Measurements from ENCODE around the gene DDX56. TPM values are rescaled to one million over a fixed set of nuclear protein-coding genes. Genes with fewer than 3 reads are reported as not detected.

Gene DDX56
- total RNA-seq, 1 experiment from 2014 or later: 120 TPM

DNA sequence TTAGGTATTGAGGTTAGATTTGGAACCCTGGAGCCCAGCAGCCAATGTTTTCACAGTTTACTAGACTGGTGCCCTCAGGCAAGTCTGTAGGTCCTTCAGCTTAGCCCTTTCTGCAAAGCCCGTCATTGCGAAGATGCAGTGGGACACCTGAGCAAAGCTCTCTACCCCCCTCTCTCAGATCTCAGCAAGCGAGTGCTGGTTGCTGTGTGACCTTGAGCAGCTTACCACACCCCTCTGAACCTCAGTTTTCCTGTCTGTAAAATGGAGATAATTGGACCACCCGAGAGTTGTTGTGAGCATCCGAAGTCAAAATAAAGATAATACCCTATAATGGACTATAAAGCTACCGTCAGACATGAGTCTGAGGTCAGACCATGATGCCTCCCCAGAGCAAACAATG lies 36.3 kb downstream of the DDX56 start:
- no peak for DNase-seq
- no peak overlapping the region for H2BK120ac ChIP-seq (ENCODE audit: low read depth, low read length, poor library complexity, severe bottlenecking)

More for the DNA sequence above, 36.3 kb downstream of the DDX56 start:
- peaks cover 2% of the 10 kb centered on the region; the same call in 1 of the 2 replicates for H3K27me3 Mint-ChIP-seq (ENCODE audit: low read depth)
- H2AK5ac ChIP-seq (ENCODE audit: insufficient read length, low read length): no peak overlapping the region
- H3K4me2 ChIP-seq (ENCODE audit: insufficient read depth, insufficient read length, low read length): no peak overlapping the region
- no peak overlapping the region for H2BK12ac ChIP-seq (ENCODE audit: insufficient read length, low read depth, low read length)
- H3K23me2 ChIP-seq (ENCODE audit: insufficient read length, low read depth, low read length, poor library complexity, severe bottlenecking): no peaks in the 10 kb centered on the region
- H2BK15ac ChIP-seq (ENCODE audit: low read depth, low read length): no peak overlapping the region
- no peak overlapping the region for H2BK20ac ChIP-seq (ENCODE audit: low read depth, low read length, poor library complexity, severe bottlenecking)
- peaks cover 0 to 4% of the 10 kb centered on the region in 2 experiments; a peak in 1 of 4 replicates for H3K4me1 Mint-ChIP-seq
- H3K9me3 Mint-ChIP-seq: no peaks in the 10 kb centered on the region
- H3K27ac Mint-ChIP-seq: no peak overlapping the region
- no peak overlapping the region for H3K27ac ChIP-seq (ENCODE audit: insufficient read length, low read depth, low read length)
- no peaks in the 10 kb centered on the region for H3K27me3 ChIP-seq (ENCODE audit: insufficient read depth, low read length)
- TF ChIP-seq, protein P1, sequence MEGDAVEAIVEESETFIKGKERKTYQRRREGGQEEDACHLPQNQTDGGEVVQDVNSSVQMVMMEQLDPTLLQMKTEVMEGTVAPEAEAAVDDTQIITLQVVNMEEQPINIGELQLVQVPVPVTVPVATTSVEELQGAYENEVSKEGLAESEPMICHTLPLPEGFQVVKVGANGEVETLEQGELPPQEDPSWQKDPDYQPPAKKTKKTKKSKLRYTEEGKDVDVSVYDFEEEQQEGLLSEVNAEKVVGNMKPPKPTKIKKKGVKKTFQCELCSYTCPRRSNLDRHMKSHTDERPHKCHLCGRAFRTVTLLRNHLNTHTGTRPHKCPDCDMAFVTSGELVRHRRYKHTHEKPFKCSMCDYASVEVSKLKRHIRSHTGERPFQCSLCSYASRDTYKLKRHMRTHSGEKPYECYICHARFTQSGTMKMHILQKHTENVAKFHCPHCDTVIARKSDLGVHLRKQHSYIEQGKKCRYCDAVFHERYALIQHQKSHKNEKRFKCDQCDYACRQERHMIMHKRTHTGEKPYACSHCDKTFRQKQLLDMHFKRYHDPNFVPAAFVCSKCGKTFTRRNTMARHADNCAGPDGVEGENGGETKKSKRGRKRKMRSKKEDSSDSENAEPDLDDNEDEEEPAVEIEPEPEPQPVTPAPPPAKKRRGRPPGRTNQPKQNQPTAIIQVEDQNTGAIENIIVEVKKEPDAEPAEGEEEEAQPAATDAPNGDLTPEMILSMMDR (conservative IDR thresholded peaks at IDR 0.05): no peak
- H3K4me1 ChIP-seq (ENCODE audit: insufficient read depth, low read length): no peaks in the 10 kb centered on the region
- no peaks in the 10 kb centered on the region for H3K79me1 ChIP-seq (ENCODE audit: insufficient read depth, low read depth, low read length, poor library complexity, severe bottlenecking)
- H4K20me1 ChIP-seq (ENCODE audit: control insufficient read depth, insufficient read depth, insufficient read length): no peaks in the 10 kb centered on the region
- WGBS (ENCODE audit: extremely low coverage, insufficient read length, low lambda C conversion rate): no CpG with 5 or more reads among the region's 6 CpGs
- no peak overlapping the region for H3K4me3 Mint-ChIP-seq
- H3T11ph ChIP-seq (ENCODE audit: low read length): no peak overlapping the region
- no peak overlapping the region for H2AFZ ChIP-seq (ENCODE audit: low read length)
- no peaks in the 10 kb centered on the region for H3K79me2 ChIP-seq (ENCODE audit: insufficient read depth, low read length)
- no peak overlapping the region for H3K56ac ChIP-seq (ENCODE audit: insufficient read length, low read depth, low read length)
- H4K5ac ChIP-seq (ENCODE audit: insufficient read length, low read depth, low read length): no peak overlapping the region
- H4K8ac ChIP-seq (replicated peaks; ENCODE audit: insufficient read length, low read depth, low read length): no peak overlapping the region
- no peaks in the 10 kb centered on the region; a peak in 1 of 7 replicates for H3K36me3 Mint-ChIP-seq (ENCODE audit: insufficient read depth in 1 of 3, low read depth in 3 of 3)
- H3K9ac ChIP-seq (ENCODE audit: extremely low read depth, insufficient read length, low read length): no peak overlapping the region
- H3K9me3 ChIP-seq (ENCODE audit: control insufficient read depth, low read depth, low read length): no peaks in the 10 kb centered on the region
- H3K23ac ChIP-seq (ENCODE audit: insufficient read length, low read depth, low read length): no peak overlapping the region
- no peak overlapping the region for H4K91ac ChIP-seq (ENCODE audit: insufficient read length, low read depth, low read length)
- H2BK5ac ChIP-seq (ENCODE audit: insufficient read length, low read length): no peak overlapping the region
- H3K18ac ChIP-seq (ENCODE audit: insufficient read length, low read depth, low read length): no peak overlapping the region
- H3K14ac ChIP-seq (ENCODE audit: insufficient read depth, low read length): no peak overlapping the region; the same call in 1 of the 2 replicates
- no peak overlapping the region for H3K4ac ChIP-seq (ENCODE audit: low read depth, low read length)
